ENCODE measurements around the gene FERMT2.

FERMT2 gene

DNA sequence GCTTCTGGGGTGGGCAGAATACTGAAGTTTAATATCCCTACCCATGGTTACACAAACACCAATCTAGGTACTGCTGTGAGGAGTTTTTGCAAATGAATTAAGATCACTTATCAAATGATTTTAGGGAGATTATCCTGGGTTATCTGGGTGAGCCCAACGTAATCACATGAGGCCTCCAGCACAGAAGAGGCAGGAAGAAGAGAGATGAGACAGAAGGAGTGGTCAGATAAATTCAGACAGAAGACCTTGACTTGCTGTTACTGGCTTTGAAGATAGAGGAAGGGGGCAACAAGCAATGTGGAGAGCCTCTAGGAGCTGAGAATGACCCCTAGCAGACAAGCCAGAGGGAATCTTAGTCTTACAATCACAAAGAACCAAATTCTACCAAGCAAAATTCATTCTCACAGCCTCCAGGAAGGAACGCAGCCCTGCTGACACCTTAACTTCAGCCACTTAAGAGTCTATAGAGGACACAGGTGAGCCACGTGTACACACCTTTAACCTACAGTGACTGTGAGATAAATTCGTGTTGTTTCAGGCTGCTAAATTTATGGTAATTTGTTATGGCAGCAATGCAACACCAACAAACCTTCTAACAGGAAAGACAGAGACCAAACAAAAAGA, 49.4 kb downstream of the FERMT2 start:
- no peaks in the 10 kb centered on the region for H3K27me3 ChIP-seq (ENCODE audit: control insufficient read depth, insufficient read depth, low read length)
- TF ChIP-seq, protein P1, sequence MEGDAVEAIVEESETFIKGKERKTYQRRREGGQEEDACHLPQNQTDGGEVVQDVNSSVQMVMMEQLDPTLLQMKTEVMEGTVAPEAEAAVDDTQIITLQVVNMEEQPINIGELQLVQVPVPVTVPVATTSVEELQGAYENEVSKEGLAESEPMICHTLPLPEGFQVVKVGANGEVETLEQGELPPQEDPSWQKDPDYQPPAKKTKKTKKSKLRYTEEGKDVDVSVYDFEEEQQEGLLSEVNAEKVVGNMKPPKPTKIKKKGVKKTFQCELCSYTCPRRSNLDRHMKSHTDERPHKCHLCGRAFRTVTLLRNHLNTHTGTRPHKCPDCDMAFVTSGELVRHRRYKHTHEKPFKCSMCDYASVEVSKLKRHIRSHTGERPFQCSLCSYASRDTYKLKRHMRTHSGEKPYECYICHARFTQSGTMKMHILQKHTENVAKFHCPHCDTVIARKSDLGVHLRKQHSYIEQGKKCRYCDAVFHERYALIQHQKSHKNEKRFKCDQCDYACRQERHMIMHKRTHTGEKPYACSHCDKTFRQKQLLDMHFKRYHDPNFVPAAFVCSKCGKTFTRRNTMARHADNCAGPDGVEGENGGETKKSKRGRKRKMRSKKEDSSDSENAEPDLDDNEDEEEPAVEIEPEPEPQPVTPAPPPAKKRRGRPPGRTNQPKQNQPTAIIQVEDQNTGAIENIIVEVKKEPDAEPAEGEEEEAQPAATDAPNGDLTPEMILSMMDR (IDR thresholded peaks at IDR 0.05) = no peak
- no peaks in the 10 kb centered on the region for H3K36me3 ChIP-seq (ENCODE audit: control insufficient read depth, insufficient read depth, low read length)
- H2AFZ ChIP-seq = no peak overlapping the region
- H3K4me3 ChIP-seq (ENCODE audit: low read depth, low read length) = no peak overlapping the region
- no peak overlapping the region for H3K4me2 ChIP-seq (ENCODE audit: low read length)
- no peak overlapping the region for H3K9ac ChIP-seq
- no peak overlapping the region for H3K27ac ChIP-seq
- no peaks in the 10 kb centered on the region for H3K9me3 ChIP-seq (ENCODE audit: control insufficient read depth, low read length)
- no peaks in the 10 kb centered on the region for H3K4me1 ChIP-seq
- H3K79me2 ChIP-seq = peaks cover 13% of the 10 kb centered on the region

DNA sequence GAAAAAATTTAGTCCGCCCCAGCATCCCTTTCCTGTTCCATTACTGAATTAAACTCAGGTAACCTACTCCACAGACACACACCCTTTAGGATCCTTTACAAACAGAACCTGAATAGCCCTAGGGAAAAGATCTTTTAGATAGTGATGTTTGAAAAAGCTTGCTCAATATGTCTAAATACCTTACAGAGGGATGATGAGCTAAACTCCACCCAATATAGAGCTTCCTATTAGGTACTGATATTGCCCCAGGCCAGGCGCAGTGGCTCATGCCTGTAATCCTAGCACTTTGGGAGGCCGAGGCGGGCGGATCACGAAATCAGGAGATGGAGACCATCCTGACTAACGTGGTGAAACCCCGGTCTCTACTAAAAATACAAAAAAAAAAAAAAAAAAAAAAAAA, 50.1 kb downstream of the FERMT2 start:
- Histone ChIP-seq H3K36me3 (ENCODE audit: control insufficient read depth, insufficient read depth, low read length) (no peaks in the 10 kb centered on the region), H2AFZ (no peak overlapping the region), H3K27me3 (ENCODE audit: control insufficient read depth, insufficient read depth, low read length) (no peaks in the 10 kb centered on the region), H3K4me2 (ENCODE audit: low read length) (no peak overlapping the region), H3K9me3 (ENCODE audit: control insufficient read depth, low read length) (no peaks in the 10 kb centered on the region), H3K79me2 (peaks cover 13% of the 10 kb centered on the region), H3K4me1 (no peaks in the 10 kb centered on the region), H3K9ac (no peak overlapping the region), H3K4me3 (ENCODE audit: low read depth, low read length) (no peak overlapping the region), H3K27ac (no peak overlapping the region)
- TF ChIP-seq, protein P1 (IDR thresholded peaks at IDR 0.05) = no peak

DNA sequence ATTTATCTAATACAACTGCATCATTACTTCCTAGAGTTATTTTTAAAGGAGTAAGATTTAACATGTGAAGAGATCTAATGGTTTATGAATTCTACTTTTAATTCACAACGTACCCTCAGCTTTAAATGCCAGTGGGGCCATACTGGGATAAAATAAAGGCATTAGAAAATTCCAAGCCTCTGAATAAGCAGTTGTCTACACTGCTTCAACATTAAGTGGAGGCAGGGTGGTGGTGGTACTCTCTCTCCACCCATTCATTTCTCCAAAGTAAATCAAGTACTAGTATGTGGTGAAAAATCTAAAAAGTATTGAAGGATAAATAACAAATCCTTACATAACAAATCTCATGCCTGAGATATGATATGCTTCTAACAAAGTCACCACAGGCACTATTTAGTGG, 52.4 kb downstream of the FERMT2 start:
- Histone ChIP-seq H3K9ac (no peak overlapping the region), H3K36me3 (ENCODE audit: control insufficient read depth, insufficient read depth, low read length) (no peaks in the 10 kb centered on the region), H3K27ac (no peak overlapping the region), H3K4me1 (peaks cover 4% of the 10 kb centered on the region), H3K4me2 (ENCODE audit: low read length) (no peak overlapping the region), H3K9me3 (ENCODE audit: control insufficient read depth, low read length) (no peaks in the 10 kb centered on the region), H2AFZ (no peak overlapping the region), H3K27me3 (ENCODE audit: control insufficient read depth, insufficient read depth, low read length) (no peaks in the 10 kb centered on the region), H3K4me3 (ENCODE audit: low read depth, low read length) (no peak overlapping the region), H3K79me2 (peaks cover 10% of the 10 kb centered on the region)
- TF ChIP-seq, protein P1 (IDR thresholded peaks at IDR 0.05) = no peak

DNA sequence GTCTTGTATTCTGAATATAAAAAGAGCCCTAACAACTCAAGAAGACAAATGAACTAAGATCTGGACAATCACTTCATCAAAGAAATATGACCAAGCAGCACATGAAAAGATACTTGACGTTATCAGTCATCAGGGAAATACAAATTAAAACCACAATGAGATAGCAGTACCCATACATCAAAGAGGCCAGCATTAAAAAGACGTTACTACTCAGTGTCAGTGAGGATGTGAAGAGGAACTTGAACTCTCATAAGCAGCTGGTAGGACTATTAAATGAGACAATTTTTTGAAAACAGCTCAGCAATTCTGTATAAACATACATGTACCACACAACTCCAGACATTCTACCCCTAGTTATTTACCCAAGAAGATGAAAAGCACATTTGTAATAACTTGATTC, 55.9 kb downstream of the FERMT2 start:
- H3K27ac ChIP-seq = no peak overlapping the region
- TF ChIP-seq, protein P1 (IDR thresholded peaks at IDR 0.05) = no peak
- H3K36me3 ChIP-seq (ENCODE audit: control insufficient read depth, insufficient read depth, low read length) = peaks cover 2% of the 10 kb centered on the region
- H3K4me3 ChIP-seq (ENCODE audit: low read depth, low read length) = no peak overlapping the region
- H3K9me3 ChIP-seq (ENCODE audit: control insufficient read depth, low read length) = no peaks in the 10 kb centered on the region
- no peak overlapping the region for H3K4me2 ChIP-seq (ENCODE audit: low read length)
- no peaks in the 10 kb centered on the region for H3K27me3 ChIP-seq (ENCODE audit: control insufficient read depth, insufficient read depth, low read length)
- peaks cover 4% of the 10 kb centered on the region for H3K4me1 ChIP-seq
- no peak overlapping the region for H2AFZ ChIP-seq
- H3K9ac ChIP-seq = no peak overlapping the region
- peaks cover 4% of the 10 kb centered on the region for H3K79me2 ChIP-seq

DNA sequence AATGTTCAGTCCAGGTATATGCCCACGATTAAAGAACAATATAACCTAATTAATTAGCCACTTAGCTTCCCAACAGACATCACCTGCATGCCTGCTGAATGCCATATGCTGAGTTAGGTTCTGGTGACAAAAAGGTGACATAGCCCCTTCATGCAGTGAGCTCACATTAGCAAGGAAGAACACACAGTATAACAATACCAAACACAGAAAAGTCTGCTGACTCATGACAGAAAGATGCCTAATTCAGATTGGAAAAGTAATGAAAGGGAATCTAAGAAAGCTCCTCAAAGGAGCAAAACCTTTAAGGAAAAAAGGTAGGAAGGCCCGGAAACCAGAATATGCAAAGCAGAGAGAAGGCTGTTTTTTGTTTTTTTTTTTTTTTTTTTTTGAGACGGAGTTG, 59.0 kb downstream of the FERMT2 start:
- TF ChIP-seq, protein P1 (IDR thresholded peaks at IDR 0.05) = no peak
- H2AFZ ChIP-seq = no peak overlapping the region
- H3K27me3 ChIP-seq (ENCODE audit: control insufficient read depth, insufficient read depth, low read length) = no peaks in the 10 kb centered on the region
- no peaks in the 10 kb centered on the region for H3K79me2 ChIP-seq
- H3K4me1 ChIP-seq = peaks cover 4% of the 10 kb centered on the region
- H3K9ac ChIP-seq = no peak overlapping the region
- no peak overlapping the region for H3K4me2 ChIP-seq (ENCODE audit: low read length)
- H3K4me3 ChIP-seq (ENCODE audit: low read depth, low read length) = no peak overlapping the region
- no peaks in the 10 kb centered on the region for H3K9me3 ChIP-seq (ENCODE audit: control insufficient read depth, low read length)
- no peak overlapping the region for H3K27ac ChIP-seq
- H3K36me3 ChIP-seq (ENCODE audit: control insufficient read depth, insufficient read depth, low read length) = peaks cover 2% of the 10 kb centered on the region

All from parathyroid adenoma (tissue), 2 donors.